HG02610 (cell line): ENCODE data around the gene ATRNL1.

Experiments used
- ATAC-seq: cut with Tn5 transposase; IDR thresholded peaks from one replicate; pipeline ENCODE4 v1.9.1; 2021; ENCODE audit warnings: mild to moderate bottlenecking, moderate library complexity; ENCODE audit not compliant: unreplicated experiment

The ATRNL1 gene

DNA sequence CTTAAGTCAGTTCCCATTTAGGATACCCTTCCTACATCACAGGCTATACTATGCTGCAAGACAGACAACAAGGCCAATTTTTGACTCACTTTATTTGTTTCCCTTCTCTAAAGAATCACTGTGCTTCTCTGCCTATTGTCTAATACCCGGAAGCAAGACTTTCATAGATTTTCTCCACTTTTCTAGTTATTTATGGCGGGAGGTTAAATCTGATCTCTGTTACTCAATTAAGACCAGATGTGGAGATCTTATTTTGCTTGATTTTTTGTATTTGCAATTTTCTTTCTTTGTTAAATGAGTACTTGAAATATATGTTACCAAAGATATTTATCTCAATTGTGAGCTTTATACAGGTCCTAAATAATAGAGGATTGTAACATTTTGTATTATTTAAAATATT is 511.5 kb downstream of the ATRNL1 start:
- ATAC-seq = no peak

- no peak for ATAC-seq
Observed at GRCh38 chr10:115606086-115606485, 512.9 kb downstream of the ATRNL1 start.

DNA sequence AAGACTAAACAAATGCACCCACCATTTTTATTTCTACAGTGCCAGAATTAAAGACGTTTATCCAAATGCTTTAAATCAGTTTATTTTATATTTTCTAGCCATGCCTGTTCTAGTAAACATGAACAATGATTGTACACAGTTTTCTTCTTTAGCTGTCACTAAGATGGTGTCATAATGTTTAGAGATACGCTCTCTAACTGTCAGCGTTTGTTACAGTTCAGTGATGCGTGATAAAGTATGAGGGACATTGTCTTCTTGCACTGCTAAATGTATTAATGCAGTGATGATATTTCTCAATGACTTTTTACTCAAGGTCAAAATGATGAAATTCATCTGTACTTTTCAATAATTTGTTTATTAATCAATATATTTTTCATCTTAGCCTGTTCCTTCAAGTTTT is 513.6 kb downstream of the ATRNL1 start:
- ATAC-seq = no peak

DNA sequence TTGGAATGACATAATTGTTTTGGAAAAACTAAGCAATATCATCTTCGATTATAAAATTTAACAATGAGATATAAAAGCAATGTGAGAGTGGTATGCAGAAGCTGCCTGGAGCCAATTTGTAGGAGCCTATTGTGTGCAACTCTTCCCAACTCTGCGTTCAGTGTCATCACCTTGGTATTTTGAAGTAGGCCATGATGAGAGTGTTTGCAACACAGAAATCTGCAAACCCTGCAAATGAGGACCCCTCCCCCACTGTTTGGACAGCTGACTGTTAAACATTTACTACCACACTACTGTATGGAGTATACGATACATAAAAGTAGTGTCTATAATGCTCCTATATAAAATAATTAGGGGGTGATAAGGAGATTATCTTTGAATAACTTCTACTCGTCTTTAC is 531.3 kb downstream of the ATRNL1 start:
- ATAC-seq = no peak

- no peak for ATAC-seq
Observed at GRCh38 chr10:115628616-115629015, 535.5 kb downstream of the ATRNL1 start.

GRCh38 chr10:115638246-115638645 is 545.1 kb downstream of the ATRNL1 start:
- no peak for ATAC-seq

DNA sequence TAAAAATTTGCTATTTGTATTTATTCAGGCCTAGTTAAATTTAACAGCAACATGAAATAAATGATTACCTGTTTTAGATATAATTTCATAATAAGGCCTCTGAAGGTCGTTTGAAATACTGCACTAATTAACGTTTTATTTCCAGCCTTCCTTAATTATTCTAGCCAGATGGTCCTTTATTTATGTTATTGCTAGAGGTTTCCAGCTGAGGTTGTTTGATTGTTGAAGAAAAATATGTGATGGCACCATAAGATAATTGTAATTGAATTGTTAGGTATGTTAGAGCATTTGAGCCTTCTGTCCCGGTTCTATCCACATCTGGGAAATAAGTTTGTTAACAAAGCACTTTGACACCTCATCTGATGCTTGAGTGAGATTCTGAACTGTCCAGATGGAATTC is 556.1 kb downstream of the ATRNL1 start:
- no peak for ATAC-seq

GRCh38 chr10:115653473-115653872 is 560.3 kb downstream of the ATRNL1 start:
- no peak for ATAC-seq

GRCh38 chr10:115654961-115655360 is 561.8 kb downstream of the ATRNL1 start:
- ATAC-seq = no peak

DNA sequence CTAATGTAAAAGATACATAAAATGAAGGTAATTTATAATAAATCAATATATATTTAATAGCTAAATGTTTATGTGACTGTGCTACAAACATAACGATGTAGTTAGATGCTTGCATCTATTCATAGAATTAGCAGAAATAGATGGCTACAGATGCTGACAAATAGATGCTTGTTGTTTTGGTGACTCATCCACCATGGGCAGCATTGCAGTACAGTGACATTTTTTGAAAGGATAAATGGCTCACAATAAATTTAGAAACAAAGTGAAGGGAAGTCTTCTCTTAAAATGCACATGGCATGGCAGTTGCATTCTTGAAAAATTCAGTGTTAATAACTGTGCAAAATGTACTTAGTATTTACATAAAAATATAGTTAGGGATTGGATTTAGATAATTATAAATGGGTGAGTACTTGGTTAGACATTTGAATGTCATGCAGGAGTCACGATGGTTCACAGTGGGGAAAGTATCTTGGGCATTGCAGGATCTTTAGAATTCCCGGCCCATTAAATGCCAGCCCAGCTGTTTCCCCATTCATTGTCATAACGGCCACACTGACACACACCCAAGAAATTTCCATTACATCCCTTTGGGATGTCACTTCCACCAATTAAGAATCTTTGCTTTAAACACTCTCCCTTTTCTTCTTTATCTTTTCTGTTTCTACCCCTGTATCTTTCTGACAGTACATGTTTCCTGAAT is 564.1 kb downstream of the ATRNL1 start:
- no peak for ATAC-seq

GRCh38 chr10:115659616-115660015 is 566.5 kb downstream of the ATRNL1 start:
- no peak for ATAC-seq

GRCh38 chr10:115660391-115660790 is 567.2 kb downstream of the ATRNL1 start:
- no peak for ATAC-seq

DNA sequence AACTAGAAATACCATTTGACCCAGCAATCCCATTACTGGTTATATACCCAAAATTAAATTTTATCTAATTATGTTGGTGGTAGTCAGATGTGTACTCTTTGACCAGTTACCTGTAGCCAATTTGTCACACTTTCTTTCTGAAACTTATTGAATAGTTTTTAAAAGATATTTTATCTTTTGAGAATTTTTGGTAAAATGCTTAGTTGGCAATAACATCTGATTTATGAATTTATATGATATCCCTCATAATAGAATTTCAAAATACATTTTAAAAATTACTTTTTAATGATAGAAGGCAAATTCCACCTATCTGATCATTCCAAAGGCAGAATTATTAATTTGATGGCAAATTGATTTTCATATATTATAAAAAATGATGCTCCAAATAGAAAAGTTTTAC is 569.3 kb downstream of the ATRNL1 start:
- no peak for ATAC-seq

DNA sequence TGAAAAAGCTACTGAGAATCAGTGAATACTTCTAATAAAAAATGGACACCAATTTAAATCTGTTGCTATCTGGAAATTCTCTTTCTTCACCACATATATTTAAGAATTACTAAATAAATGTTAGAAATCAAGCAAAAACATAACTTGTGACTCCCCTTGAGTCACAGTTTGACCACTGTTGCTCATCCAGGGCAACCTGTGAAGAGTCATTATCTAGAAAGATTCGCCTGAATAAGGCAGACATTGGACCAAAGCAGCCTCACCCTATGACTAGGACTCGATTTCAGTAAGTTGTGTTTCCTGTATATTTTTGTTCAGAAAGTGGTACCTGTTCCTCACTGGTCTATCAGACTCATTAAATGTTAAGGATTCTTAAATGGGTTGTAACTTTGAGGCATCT is 572.4 kb downstream of the ATRNL1 start:
- ATAC-seq = no peak

- no peak for ATAC-seq
Observed at GRCh38 chr10:115674496-115674895, 581.3 kb downstream of the ATRNL1 start.

- ATAC-seq = no peak
Observed at GRCh38 chr10:115696747-115697146, 603.6 kb downstream of the ATRNL1 start.

- no peak for ATAC-seq
Observed at GRCh38 chr10:115706026-115706425, 612.9 kb downstream of the ATRNL1 start.

DNA sequence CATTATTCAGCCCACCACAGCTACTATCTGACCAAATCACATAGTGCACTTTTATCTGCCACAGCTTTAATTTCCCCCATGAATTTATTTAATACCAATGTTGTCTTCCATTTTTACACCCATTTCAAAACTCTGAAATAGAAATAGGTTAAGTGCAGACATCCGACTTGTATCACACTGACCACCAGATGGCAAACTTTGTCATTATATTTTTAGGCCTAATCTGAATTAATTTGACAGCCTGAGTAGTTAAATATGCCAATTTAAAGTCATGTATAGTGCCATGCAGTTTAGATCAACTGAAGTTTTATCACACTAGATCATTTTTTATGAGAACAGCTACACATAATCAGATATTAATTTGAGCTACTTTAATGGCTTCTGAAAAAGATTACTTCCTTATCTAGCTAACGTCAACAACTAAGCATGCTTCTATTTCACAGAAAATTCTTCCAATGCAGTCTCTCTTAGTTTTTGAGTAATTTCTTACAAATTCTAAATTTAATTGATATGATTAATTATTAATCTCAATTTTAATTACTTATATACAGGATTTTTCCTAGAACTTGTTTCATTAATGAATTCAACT is 613.4 kb downstream of the ATRNL1 start:
- ATAC-seq = no peak

GRCh38 chr10:115710136-115710535 is 617.0 kb downstream of the ATRNL1 start:
- no peak for ATAC-seq

GRCh38 chr10:115711306-115711705 is 618.1 kb downstream of the ATRNL1 start:
- no peak for ATAC-seq

- ATAC-seq = no peak
Observed at GRCh38 chr10:115720121-115720520, 627.0 kb downstream of the ATRNL1 start.

DNA sequence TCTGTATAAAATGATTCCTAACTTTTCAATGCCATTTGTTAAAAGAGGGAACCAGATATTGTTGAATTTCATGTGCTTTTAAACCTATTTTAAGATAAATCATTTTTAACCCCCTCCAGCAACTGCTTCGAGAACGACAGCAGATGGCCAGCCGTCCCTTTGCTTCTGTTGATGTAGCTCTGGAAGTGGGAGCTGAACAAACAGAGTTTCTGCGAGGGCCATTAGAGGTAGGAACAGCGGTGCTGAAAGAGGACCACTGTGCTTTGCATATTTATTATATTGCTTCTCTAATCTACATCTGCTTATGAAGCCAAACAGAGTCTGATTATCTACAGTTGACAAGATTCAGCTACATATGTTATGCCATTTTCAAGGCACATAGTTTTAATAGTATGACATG is 634.0 kb downstream of the ATRNL1 start:
- no peak for ATAC-seq

- ATAC-seq = no peak
Observed at GRCh38 chr10:115744089-115744488, 650.9 kb downstream of the ATRNL1 start.
